Central memory CD8-positive, alpha-beta T cell (primary cell): ENCODE measurements around the gene PTGR3.

ENCODE experiments used
- ATAC-seq: fragments of 150-1000 bp; cut with Tn5 transposase; replicated peaks from 2 replicates; pipeline ENCODE4 v1.10.0; 2022; ENCODE audit warnings: mild to moderate bottlenecking, moderate FRiP score, moderate number of reproducible peaks; ENCODE audit not compliant: poor library complexity, severe bottlenecking; ENCODE audit errors: extremely low read depth
- DNase-seq, 2 donors: peaks; one replicate each; pipeline ENCODE4 v3.0.0; 2021; ENCODE audit warnings: low spot score in 2 of 2
- H3K27ac Mint-ChIP-seq: one replicate; pipeline ENCODE4 v1.8.0; 2022; ENCODE audit warnings: low read depth, mild to moderate bottlenecking, moderate library complexity, mixed read lengths
- H3K27me3 Mint-ChIP-seq: one replicate; pipeline ENCODE4 v1.8.0; 2022; ENCODE audit warnings: mixed read lengths
- H3K36me3 Mint-ChIP-seq: one replicate; pipeline ENCODE4 v1.8.0; 2022; ENCODE audit warnings: mild to moderate bottlenecking, moderate library complexity, mixed read lengths; ENCODE audit not compliant: insufficient read depth
- H3K4me1 Mint-ChIP-seq: one replicate; pipeline ENCODE4 v1.8.0; 2022; ENCODE audit warnings: mixed read lengths
- H3K4me3 Mint-ChIP-seq: one replicate; pipeline ENCODE4 v1.8.0; 2022; ENCODE audit warnings: mild to moderate bottlenecking, moderate library complexity, mixed read lengths
- H3K9me3 Mint-ChIP-seq: one replicate; pipeline ENCODE4 v1.8.0; 2022; ENCODE audit warnings: mixed read lengths

The PTGR3 gene

DNA sequence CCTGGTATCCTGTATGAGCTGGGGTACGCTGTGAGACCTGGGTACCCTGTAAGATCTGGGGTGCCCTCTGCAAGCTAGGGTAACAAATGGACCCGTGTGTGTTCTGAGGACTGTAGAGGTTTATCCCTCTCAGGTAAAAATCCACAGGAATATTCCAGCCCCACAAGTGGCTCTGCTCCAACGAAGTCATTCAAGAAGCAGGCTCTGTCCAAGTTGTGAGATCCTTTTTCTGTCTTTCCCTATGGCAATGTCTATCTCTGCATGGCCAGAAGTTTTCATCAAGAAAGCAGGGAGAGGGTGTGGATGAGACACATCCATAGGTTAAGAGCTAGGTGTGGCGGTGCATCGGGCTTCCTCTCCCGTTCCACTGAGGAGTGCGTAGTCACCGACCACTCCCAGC lies 43.0 kb downstream of the PTGR3 start:
- Mint-ChIP-seq H3K36me3 (peaks cover 2% of the 10 kb centered on the region), H3K4me1 (peaks cover 13% of the 10 kb centered on the region), H3K9me3 (no peaks in the 10 kb centered on the region), H3K27me3 (peaks cover 15% of the 10 kb centered on the region), H3K4me3 (no peak overlapping the region), H3K27ac (no peak overlapping the region)
- no peak for ATAC-seq
- DNase-seq, result no peak

DNA sequence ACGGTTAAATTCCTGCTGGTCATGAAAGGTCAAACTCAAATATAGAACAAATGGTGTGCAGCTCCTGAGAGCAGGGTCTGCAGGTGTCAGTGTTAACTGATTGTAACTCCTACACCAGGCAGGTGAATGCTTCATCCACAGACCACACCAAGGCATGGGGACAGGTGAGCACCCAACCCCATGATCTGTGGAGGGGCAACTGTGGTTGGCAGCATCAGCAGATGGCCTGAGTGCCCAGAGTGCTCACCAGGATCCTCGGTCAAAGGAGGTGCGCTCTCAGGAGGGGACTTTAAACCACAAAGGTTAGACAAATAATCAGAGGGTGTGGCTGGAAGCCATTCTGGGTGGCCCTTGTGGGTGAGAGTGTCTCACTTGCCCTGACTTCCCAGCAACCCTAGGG lies 44.5 kb downstream of the PTGR3 start:
- DNase-seq, result no peak
- H3K36me3 Mint-ChIP-seq, result peaks cover 2% of the 10 kb centered on the region
- H3K9me3 Mint-ChIP-seq, result no peaks in the 10 kb centered on the region
- ATAC-seq, result no peak
- H3K4me1 Mint-ChIP-seq, result peaks cover 15% of the 10 kb centered on the region
- H3K27ac Mint-ChIP-seq, result no peak overlapping the region
- no peak overlapping the region for H3K4me3 Mint-ChIP-seq
- H3K27me3 Mint-ChIP-seq, result peaks cover 15% of the 10 kb centered on the region

DNA sequence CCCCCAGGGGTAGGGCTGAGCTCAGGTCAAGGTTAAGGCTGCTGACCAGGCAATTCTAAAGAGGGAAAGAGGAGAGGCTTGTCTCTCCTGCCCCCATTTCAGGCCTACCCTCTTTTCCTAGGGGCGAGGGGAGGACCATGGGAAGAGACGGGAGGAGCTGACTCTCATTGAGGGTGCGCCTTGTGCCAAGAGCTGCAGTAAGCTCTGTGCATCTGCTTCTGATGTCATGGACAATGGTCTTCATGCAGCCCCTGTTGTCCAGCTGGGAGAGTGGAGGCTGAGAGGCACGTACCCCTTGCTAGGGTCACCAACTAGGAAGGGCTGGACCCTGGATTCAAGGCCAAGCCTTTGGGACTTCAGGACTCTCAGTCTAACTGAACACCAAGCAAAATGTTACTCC lies 45.2 kb downstream of the PTGR3 start:
- peaks cover 15% of the 10 kb centered on the region for H3K4me1 Mint-ChIP-seq
- H3K9me3 Mint-ChIP-seq, result no peaks in the 10 kb centered on the region
- DNase-seq (no peak), ATAC-seq (no peak)
- H3K36me3 Mint-ChIP-seq, result peaks cover 2% of the 10 kb centered on the region
- H3K27ac Mint-ChIP-seq, result no peak overlapping the region
- H3K4me3 Mint-ChIP-seq, result no peak overlapping the region
- peaks cover 15% of the 10 kb centered on the region for H3K27me3 Mint-ChIP-seq

DNA sequence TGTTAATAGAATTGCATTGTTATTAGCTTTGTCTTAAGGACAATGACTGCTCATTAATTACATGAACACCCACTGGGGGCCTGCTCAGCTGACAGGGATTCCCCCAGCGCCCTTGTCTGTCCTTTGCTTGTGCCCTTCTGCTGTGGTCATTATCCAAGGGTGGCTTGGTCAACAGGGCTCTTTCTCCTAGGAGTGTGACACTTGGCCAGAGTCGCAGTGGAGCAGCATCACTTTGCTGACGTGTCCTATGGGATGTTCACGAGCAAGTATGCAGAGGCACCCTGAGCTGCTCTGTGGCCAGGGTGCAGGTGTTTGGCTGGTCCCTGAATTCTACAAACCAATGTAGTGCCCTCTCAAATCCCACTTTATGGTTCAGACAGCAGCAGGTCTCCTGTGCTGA lies 46.0 kb downstream of the PTGR3 start:
- Mint-ChIP-seq H3K9me3 (no peaks in the 10 kb centered on the region), H3K4me3 (no peak overlapping the region), H3K36me3 (peaks cover 2% of the 10 kb centered on the region), H3K4me1 (peaks cover 15% of the 10 kb centered on the region), H3K27me3 (peaks cover 22% of the 10 kb centered on the region), H3K27ac (no peak overlapping the region)
- DNase-seq (no peak), ATAC-seq (no peak)

DNA sequence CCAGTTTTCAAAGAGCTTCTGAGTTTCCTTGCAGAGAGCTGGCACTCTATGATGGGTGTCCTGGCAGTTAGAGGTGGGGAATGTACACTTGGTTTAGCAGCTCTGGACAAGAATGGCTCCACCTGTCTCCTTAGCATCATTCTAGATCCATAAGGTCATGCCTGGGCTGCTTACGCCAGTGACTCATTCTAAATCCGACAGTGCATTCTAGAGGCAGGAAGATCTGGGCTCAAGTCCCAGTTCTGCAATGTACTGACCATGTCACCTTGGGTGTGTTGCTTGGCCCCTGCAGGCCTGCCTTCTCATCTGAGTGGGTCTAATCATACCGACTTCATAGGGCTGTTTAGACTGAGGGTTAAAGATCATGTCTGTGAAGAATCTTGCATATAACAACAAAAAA lies 46.5 kb downstream of the PTGR3 start:
- H3K4me1 Mint-ChIP-seq, result peaks cover 15% of the 10 kb centered on the region
- H3K27me3 Mint-ChIP-seq, result peaks cover 26% of the 10 kb centered on the region
- no peaks in the 10 kb centered on the region for H3K9me3 Mint-ChIP-seq
- DNase-seq (no peak), ATAC-seq (no peak)
- no peak overlapping the region for H3K27ac Mint-ChIP-seq
- peaks cover 2% of the 10 kb centered on the region for H3K36me3 Mint-ChIP-seq
- H3K4me3 Mint-ChIP-seq, result peak overlapping the region; percentile 83

DNA sequence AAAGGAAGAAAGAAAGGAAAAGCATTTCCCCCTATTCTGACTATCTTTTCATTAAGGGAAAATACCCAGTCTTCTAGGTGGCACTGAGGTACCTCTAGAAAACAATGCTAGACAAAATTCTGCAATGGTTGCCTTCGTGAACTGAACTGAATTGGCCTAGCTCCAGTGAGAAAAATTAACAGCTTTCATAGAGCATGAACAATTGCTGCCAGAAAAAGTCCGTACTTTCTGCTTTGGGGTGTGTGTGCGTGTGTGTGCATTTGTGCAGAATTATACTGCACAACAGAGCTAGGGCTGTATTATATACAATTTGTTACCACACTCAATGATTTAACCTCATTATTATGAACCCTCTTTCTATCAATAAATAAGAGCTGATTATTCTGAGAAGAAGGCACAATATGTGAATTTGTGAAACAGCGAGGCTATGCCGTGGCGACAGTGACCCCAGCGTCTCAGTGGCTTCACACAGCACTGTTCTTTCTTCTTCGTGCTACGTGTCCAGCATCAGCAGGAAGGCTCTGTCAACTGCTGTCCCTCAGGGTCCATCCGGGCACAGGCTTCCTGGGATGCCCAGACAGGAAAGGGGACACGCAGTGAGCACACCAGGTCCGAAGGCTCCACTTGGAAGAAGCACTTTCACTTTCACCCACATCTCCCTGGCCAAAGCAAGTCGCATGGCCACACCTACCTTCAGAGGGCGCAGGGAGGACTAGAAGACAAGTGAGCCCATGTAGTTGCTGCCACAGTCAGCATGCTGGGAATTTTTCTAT lies 47.5 kb downstream of the PTGR3 start:
- Mint-ChIP-seq H3K4me3 (peak overlapping the region; percentile 83), H3K9me3 (no peaks in the 10 kb centered on the region), H3K27me3 (peaks cover 15% of the 10 kb centered on the region), H3K4me1 (peaks cover 15% of the 10 kb centered on the region), H3K27ac (peak overlapping the region; percentile 61), H3K36me3 (peaks cover 2% of the 10 kb centered on the region)
- ATAC-seq (peak; percentile 64), DNase-seq (no peak)

DNA sequence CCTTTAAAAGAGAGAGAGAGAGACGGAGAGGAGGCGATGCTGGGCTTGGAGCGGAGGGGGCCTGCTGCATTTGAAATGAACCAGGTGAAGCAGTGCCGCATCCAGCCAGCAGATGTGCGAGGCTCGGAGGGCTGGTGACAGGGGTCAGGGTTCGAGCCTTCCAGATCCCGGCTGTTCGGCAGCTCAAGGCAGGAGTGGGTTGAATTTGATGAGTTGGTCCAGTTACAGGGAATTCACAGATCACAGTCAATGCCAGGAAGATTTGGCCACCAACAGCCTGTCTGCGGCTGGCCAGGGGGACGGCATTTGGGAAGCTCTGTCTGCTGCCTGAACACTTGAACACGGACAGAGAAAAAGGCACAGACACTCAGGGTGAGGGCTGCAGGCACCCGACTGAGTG lies 48.6 kb downstream of the PTGR3 start:
- ATAC-seq (no peak), DNase-seq (no peak)
- Mint-ChIP-seq H3K4me1 (peaks cover 15% of the 10 kb centered on the region), H3K27ac (no peak overlapping the region), H3K9me3 (no peaks in the 10 kb centered on the region), H3K4me3 (no peak overlapping the region), H3K36me3 (peaks cover 4% of the 10 kb centered on the region), H3K27me3 (peaks cover 12% of the 10 kb centered on the region)

DNA sequence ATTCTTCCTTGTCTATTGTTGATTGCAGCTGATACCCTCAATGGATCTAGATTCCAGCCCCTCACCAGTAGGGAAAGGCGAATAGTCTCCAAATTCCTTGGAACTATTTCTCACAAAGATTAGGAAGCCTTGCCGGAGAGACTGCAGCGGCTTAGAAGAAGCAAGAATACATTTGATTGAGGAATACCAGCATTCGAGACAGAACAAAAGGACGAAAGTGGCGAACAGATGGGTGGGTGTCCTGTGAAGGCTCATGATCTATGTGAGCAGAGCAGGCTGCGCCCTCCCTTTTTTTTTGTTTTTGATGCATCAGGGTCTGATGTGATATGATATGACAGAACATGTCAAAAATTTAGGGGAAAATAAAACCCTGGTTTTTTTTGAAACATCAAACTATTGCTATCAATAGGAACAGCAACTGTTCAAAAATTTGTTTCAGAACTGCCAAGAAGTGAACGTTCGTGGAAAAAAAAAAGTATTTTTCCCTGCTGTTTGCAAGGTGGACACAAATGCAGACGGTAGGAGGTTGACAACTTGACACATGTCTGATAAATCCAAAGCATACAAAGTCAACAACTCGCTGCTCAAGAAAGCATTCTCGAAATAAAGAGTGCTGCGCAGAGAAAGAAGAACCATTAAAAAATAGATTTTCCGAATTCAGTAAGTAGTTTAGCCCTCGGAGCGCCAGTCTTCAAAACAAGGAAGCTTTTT lies 49.1 kb downstream of the PTGR3 start:
- DNase-seq, result no peak
- Mint-ChIP-seq H3K9me3 (no peaks in the 10 kb centered on the region), H3K27ac (no peak overlapping the region), H3K27me3 (peaks cover 18% of the 10 kb centered on the region), H3K4me1 (peaks cover 15% of the 10 kb centered on the region), H3K4me3 (no peak overlapping the region), H3K36me3 (peaks cover 4% of the 10 kb centered on the region)
- no peak for ATAC-seq

DNA sequence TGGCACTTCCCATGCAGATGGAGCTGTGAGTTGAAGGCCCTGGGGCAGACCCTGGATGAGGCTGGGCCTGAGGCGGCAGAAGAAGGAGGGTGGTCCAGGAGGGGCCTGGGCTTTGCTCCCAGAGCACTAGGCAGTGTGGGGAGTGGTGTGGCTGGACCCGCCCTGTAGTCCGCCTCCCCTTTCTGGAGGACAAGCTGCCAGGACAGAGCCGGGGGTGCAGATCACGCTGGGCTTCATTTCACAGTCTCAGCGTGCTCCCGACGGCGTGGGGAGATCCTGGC lies 49.8 kb downstream of the PTGR3 start:
- peaks cover 24% of the 10 kb centered on the region for H3K27me3 Mint-ChIP-seq

More for the DNA sequence above, 49.8 kb downstream of the PTGR3 start:
- Mint-ChIP-seq H3K27ac (no peak overlapping the region), H3K9me3 (no peaks in the 10 kb centered on the region), H3K4me1 (peaks cover 15% of the 10 kb centered on the region), H3K4me3 (no peak overlapping the region), H3K36me3 (peaks cover 4% of the 10 kb centered on the region)
- ATAC-seq (no peak), DNase-seq (no peak)
